ENCODE data around the gene CCT2.
"Not testable (repeated sequence)": the region's sequence is repeated elsewhere in the genome, so short reads cannot be mapped to it uniquely, and the experiment has no call there.

Gene CCT2

DNA sequence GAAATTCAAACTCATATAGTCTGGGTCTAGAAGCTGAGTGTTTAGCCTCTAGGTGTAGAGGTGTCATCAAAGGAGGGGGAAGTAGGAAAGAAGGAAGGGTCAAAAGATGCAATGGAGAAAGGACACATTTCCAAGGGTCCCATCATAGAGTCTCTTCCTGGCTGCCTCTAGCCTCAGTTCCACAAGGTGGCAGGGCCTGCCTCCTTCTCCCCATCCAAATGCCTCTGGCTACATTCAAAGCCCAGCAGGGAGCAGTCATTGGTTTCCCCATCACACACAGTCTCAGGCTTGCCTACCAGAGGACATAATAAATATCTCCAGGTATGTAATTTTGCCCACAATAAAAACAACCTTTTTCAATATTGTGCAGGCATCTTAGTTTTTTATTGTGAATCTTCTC is 2.1 kb upstream of the CCT2 start:
- no peak overlapping the region for H3K27ac ChIP-seq
- no peak for DNase-seq (ENCODE audit: low read depth, low spot score)

DNA sequence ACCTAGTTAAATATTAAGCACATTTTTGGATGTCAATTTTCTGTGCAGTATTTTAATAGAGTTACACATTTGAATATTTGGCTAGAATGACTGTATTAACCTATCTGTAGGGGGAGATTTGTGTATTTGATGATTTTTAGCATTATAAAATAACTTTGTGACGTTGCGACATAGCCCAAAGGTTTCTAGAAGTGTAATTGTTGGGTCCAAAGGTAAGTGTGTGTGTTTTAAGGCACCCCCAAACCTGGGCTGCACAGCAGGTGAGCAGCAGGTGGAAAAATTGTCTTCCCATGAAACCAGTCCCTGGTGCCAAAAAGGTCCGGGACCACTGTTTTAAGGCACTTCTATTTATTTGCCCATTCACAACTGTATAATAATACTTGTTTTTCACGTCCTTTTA is 3.3 kb downstream of the CCT2 start:
- no peak overlapping the region for H3K27ac ChIP-seq
- DNase-seq (ENCODE audit: low read depth, low spot score): no peak

GRCh38 chr12:69589082-69589481 is 3.8 kb downstream of the CCT2 start:
- no peak for DNase-seq (ENCODE audit: low read depth, low spot score)
- H3K27ac ChIP-seq: no peak overlapping the region

DNA sequence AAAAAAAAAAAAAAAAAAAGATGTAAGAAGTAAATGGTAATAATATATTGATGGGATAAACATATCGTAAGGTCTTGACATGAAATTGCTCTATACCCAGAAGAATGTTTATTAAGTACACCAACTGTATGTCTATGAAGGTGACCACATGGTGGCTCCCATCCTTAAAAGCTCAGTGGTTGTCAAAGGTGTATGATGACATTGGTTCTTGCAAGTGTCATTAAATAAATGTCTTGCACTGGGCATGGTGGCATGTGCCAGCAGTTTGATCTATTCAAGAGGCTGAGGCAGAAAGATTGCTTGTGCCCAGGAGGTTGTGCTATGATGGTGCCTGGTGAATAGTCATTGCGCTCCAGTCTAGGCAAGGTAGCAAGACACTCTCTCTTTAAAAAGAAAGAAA is 10.4 kb downstream of the CCT2 start:
- H3K27ac ChIP-seq: no peak overlapping the region
- no peak for DNase-seq (ENCODE audit: low read depth, low spot score)

DNA sequence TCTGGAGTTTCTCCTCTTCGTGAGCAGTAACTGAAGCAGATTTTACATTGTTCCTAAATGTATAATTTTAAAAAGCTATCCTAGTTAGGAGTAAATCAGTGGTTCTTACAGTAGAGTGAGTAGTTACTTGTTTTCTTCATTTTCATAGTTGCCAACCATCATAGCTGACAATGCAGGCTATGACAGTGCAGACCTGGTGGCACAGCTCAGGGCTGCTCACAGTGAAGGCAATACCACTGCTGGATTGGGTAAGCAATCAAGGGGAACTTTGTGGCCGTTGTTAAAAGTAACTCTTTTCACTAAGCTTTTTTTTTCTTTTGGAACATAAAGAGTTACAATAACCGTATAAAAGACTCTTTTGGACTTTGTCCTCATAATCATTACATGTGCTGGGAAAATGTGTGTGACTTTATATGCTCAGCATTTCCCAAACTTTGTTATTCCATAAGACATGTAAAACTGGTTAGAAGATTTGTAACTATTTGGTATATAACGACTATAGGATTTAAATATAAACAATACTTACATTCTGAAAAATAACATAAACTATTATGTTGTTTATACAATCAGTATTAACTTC is 13.0 kb downstream of the CCT2 start:
- no peak for DNase-seq (ENCODE audit: low read depth, low spot score)
- no peak overlapping the region for H3K27ac ChIP-seq

DNA sequence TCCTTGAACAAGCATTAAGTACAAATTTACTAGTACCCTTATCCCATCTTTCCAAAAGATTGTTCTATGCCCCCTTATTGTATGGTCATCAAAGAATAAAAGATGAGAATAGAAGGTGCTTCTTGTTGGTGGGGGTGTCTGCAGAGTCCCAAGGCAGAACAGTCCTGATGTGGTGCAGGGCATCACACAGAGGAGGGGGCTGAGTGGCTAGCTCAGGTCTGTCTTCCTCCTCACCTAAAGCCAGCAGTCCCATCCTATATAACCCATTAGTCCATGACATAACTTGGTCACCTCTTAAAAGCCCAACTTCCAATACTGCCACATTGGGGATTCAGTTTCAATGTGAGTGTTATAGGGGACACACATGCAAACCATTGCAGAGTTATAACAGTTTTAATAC is 15.5 kb downstream of the CCT2 start:
- no peak for DNase-seq (ENCODE audit: low read depth, low spot score)
- H3K27ac ChIP-seq: no peak overlapping the region

DNA sequence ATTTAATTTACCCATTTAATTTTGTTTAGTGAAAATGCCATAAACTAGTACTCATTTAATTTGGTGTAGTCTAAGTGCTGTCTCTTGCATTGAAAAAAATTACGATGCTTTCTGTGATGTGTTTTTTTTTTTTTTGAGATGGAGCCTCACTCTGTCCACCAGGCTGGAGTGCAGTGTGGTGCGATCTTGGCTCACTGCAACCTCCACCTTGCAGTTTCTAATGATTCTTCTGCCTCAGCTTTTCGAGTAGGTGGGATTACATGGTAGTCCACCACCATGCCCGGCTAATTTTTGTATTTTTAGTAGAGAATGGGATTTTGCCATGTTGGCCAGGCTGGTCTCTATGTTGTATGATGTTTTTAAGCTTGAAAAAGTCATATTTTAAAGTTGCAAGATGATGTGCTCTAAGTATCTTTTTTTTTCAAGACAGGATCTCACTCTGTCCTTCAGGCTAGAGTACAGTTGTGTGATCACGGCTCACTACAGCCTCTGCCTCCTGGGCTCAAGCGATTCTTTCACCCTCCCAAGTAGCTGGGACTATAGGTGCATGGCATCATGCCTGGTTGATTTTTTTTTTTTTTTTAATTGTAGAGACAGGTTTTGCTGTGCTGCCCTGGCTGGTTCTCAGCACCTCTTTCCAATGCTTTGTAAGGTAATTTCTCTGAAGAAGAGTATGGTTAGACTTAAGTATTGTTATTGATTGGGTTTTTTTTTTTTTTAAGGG is 16.9 kb downstream of the CCT2 start:
- no peak for DNase-seq (ENCODE audit: low read depth, low spot score)
- H3K27ac ChIP-seq: no peak overlapping the region

DNA sequence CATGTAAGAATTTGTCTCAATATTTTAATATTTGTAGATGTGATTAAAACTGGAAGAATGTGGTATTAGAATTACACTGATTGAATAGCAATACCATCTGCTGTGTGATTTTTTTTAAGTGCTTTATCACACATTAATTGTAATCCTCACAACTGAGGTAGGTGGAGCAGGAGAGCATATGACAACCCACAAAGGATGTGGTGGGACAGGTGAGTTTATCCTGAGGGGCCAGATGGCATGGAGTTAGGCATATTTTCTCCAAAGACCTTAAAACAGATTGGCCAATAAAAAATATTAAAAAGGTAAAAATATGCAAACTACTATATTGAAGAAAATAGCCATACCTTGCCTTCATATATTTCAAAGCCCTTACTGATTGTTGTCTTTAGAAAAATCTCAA is 17.7 kb downstream of the CCT2 start:
- no peak for DNase-seq (ENCODE audit: low read depth, low spot score)
- no peak overlapping the region for H3K27ac ChIP-seq

DNA sequence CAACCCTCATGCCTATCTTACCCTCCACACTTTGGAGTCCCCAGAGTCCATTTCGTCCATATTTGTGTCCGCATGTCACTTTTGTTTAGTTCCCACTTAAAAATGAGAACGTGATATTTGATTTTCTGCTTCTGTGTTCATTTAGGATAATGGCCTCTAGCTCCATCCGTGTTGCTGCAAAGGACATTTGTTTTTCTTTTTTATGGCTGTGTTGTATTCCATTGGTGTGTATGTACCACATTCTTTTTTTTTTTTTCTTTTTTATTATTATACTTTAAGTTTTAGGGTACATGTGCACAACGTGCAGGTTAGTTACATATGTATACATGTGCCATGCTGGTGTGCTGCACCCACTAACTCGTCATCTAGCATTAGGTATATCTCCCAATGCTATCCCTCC is 18.3 kb downstream of the CCT2 start:
- not testable (repeated sequence) for H3K27ac ChIP-seq; DNase-seq (ENCODE audit: low read depth, low spot score)

- not testable (repeated sequence) for H3K27ac ChIP-seq; DNase-seq (ENCODE audit: low read depth, low spot score)
Observed at GRCh38 chr12:69604275-69604674, 19.0 kb downstream of the CCT2 start.

GRCh38 chr12:69608114-69608513 is 22.9 kb downstream of the CCT2 start:
- H3K27ac ChIP-seq: no peak overlapping the region
- no peak for DNase-seq (ENCODE audit: low read depth, low spot score)

- H3K27ac ChIP-seq: no peak overlapping the region
- no peak for DNase-seq (ENCODE audit: low read depth, low spot score)
Observed at GRCh38 chr12:69610126-69610525, 24.9 kb downstream of the CCT2 start.

DNA sequence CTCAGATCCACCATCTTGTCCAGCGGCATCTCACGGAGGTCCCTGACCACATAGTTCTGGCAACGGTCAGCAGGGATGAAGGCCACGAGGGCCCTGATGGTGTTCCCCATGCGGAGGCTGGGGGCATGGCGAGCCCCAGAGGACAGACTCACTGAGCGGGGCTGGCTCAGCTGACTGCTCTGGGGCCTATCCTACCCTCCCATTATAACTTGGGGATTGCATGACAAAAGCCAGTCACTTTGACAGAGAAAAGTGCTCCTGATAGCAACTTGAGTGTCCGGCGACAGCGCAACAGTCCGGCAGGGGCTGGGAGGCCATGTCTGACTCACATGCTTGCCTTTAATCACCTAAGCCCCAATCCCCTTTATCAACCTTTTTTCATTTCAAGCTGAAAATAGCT is 25.5 kb downstream of the CCT2 start, which contains the start of gene LRRC10:
Gene LRRC10, minus strand, starts transcription at position 179 of the 400 bp plus-strand sequence. Its CDS starts 69 bp downstream, at position 110.
- H3K27ac ChIP-seq: no peak within 1 kb of the TSS
- DNase-seq (ENCODE audit: low read depth, low spot score): no peak

GRCh38 chr12:69613351-69613750 is 28.1 kb downstream of the CCT2 start:
- no peak overlapping the region for H3K27ac ChIP-seq
- no peak for DNase-seq (ENCODE audit: low read depth, low spot score)

GRCh38 chr12:69616025-69616424 is 30.8 kb downstream of the CCT2 start:
- no peak for DNase-seq (ENCODE audit: low read depth, low spot score)
- H3K27ac ChIP-seq: no peak overlapping the region

- DNase-seq (ENCODE audit: low read depth, low spot score): no peak
- no peak overlapping the region for H3K27ac ChIP-seq
Observed at GRCh38 chr12:69619050-69619449, 33.8 kb downstream of the CCT2 start.

DNA sequence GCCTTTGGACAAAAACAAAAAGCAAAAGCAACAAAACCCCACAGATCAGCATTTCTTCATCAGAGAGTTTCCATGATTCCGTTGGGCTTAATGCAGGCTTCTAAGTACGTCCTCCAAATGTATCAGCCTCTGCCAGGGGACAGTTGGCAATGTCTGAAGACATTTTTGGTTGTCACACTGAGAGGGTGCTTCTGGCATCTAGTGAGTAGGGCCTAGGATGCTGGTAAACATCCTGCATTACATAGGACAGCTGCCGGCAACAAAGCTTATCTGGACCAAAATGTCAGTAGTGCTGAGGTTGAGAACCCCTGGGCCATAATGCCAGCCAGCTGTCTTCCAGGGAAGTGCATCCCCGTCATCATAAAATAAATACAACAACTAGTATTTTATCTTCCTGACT is 34.8 kb downstream of the CCT2 start:
- DNase-seq (ENCODE audit: low read depth, low spot score): no peak
- no peak overlapping the region for H3K27ac ChIP-seq

DNA sequence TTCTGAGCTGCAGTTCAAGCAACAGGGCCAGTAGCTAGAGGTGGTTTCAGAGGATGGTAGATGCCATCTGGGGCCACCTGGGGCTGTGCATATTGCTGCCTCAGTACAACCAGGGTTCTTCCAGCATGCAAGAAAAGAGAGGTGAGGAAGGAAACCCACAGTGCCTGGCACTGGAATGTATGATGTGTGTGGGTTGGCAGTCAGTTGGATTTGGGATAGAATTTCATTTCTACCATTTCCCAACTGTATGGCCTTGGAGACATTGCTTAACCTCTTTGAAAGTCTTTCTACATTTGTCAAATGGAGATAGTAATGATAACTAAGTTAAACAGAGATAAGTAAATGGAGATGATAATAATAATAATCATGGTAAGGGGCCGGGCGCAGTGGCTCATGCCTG is 35.7 kb downstream of the CCT2 start:
- no peak for DNase-seq (ENCODE audit: low read depth, low spot score)
- H3K27ac ChIP-seq: no peak overlapping the region

- H3K27ac ChIP-seq: no peak overlapping the region
- no peak for DNase-seq (ENCODE audit: low read depth, low spot score)
Observed at GRCh38 chr12:69621551-69621950, 36.3 kb downstream of the CCT2 start.

DNA sequence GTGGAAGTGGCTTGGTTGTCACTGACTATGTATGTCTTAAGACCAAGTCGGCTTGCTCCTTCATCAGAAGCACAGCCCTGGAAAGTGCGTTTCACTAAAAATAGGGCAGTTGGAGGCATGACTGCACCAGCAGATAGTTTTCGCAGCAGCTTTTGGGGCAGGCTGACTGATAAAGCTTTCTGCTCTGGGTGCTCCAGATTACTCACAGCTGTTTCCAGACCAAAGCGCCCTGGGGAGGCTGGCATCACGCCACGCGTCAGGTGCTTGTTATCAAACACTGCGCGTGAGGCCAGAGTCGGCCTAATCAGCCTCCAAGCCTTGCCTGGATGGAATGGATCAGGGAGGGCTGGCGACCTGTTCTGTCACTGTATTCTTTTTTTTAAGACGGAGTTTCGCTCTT is 38.7 kb downstream of the CCT2 start:
- no peak for DNase-seq (ENCODE audit: low read depth, low spot score)

DNA sequence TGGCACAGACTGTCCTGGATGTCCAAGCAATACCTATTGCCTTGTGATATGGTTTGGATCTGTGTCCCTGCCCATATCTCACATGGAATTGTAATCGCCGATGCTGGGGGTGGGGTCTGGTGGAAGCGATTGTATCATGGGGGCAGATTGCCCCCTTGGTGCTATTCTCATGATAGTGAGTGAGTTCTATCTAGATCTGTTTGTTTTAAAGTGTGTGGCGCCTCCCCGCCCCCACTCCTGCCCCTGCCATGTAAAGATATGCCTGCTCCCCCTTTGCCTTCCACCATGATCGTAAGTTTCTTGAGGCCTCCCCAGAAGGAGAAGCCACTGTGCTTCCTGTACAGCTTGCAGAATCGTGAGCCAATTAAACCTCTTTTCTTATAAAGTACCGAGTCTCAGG is 42.2 kb downstream of the CCT2 start:
- DNase-seq (ENCODE audit: low read depth, low spot score): no peak
- no peak overlapping the region for H3K27ac ChIP-seq

More for the DNA sequence above, 38.7 kb downstream of the CCT2 start:
- no peak overlapping the region for H3K27ac ChIP-seq

- no peak for DNase-seq (ENCODE audit: low read depth, low spot score)
- H3K27ac ChIP-seq: no peak overlapping the region
Observed at GRCh38 chr12:69630191-69630590, 44.9 kb downstream of the CCT2 start.

Measured in epithelial cell of prostate (primary cell).